Prostate gland (tissue), 2 donors: ENCODE data around the gene ZNF764. TPM values are rescaled to one million over a fixed set of nuclear protein-coding genes. Genes with fewer than 3 reads are reported as not detected.

Experiments used
- DNase-seq: peaks from one replicate; pipeline ENCODE4 v3.0.0-alpha.2; 2019; ENCODE audit warnings: low spot score
- H3K27ac ChIP-seq, 2 donors: fragments of 200-600 bp; sonication (generic); 2 replicates each; pipeline ENCODE4 v1.5.1; 2017 to 2019
- H3K27me3 ChIP-seq: fragments of 200-600 bp; sonication (generic); replicated peaks from 2 replicates; pipeline ENCODE4 v1.5.1; 2019; ENCODE audit not compliant: insufficient read depth
- H3K36me3 ChIP-seq, 2 donors: fragments of 200-600 bp; sonication (generic); 1 replicate in 1 of 2; 2 replicates in 1 of 2; pipeline versions ENCODE4 v1.5.1 to v1.8.1; 2017 to 2019
- H3K4me1 ChIP-seq: fragments of 200-600 bp; sonication (generic); replicated peaks from 2 replicates; pipeline ENCODE4 v1.5.1; 2019
- H3K4me3 ChIP-seq, 2 donors: fragments of 200-600 bp; sonication (generic); 2 replicates each; pipeline ENCODE4 v1.5.1; 2017 to 2019
- H3K9me3 ChIP-seq: fragments of 200-600 bp; sonication (generic); 2 replicates; pipeline ENCODE4 v1.5.1; 2017
- CTCF ChIP-seq, 4 experiments: fragments of 200-600 bp in 2 of 4; fragments of 450-650 bp in 2 of 4; sonication (generic) in 2 of 4; IDR thresholded peaks; 1 replicate in 3 of 4; 2 replicates in 1 of 4; pipeline ENCODE4 v1.5.1; 2016 to 2019; ENCODE audit warnings: antibody characterized with exemption in 4 of 4, mild to moderate bottlenecking in 2 of 4, moderate library complexity in 2 of 4
- POLR2A ChIP-seq: fragments of 450-650 bp; IDR thresholded peaks from one replicate; pipeline ENCODE4 v1.6.1; 2016; ENCODE audit warnings: antibody characterized with exemption, mild to moderate bottlenecking
- POLR2AphosphoS5 ChIP-seq: sonication (generic); formaldehyde crosslinking; IDR thresholded peaks from one replicate; pipeline ENCODE4 v1.6.1; 2017; ENCODE audit warnings: antibody characterized with exemption
- WGBS: methylation state at CpG from one replicate; pipeline ENCODE4 v1.1.5; 2018; 5-methylcytosine and 5-hydroxymethylcytosine counted together
- intact Hi-C: fragments of 100-400 bp; cut with DNase I; formaldehyde crosslinking; loops from one replicate; pipeline ENCODE4 v1.14.2; 2022
- total RNA-seq, 2 donors: library from RNA; depleted of rRNA; stranded (reverse); fragments of >200 nt; gene quantifications; one replicate each; pipeline ENCODE4 v1.1.0, GENCODE V29; 2016

ZNF764 gene
- total RNA-seq, 2 donors from 2014 or later, result 15.7 to 22.5 TPM

DNA sequence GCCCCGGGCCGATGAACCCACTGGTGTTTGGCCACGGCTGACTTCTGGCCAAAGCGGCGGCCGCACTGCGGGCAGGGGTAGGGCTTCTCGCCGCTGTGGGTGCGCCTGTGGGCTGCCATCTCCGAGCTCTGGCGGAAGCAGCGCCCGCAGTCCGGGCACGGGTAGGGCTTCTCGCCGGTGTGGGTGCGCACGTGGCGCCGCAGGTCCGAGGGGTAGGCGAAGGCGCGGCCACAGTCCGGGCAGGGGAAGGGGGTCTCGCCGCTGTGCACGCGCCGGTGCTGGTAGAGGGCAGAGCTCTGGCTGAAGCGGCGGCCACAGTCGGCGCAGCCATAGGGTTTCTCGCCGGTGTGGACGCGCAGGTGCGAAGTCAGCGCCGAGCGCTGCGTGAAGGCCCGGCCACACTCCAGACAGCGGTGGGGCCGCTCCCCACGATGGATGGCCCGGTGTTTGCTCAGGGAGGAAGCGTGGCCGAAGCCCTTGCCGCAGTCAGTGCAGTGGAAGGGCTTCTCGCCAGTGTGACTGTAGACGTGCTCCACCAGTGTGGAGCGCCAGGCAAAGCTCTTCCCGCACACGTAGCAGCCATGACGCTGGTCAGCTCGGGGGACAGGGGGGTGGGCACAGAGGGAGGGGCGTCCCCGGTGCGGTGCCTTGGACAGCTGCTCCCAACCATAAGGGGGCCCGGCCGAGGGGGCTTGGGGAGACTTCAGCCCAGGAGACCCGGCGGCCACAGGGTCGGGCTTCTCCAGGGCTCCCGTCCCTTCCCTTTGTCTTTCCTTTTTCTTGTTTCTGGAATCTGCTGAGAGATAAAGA is 2.7 kb downstream of the ZNF764 start:
- intact Hi-C loops, result no loop called here
- no peak for DNase-seq
- no peaks in the 10 kb centered on the region for H3K27me3 ChIP-seq
- no peaks in the 10 kb centered on the region for H3K4me1 ChIP-seq
- WGBS, result 95% methylated on average over 64 of the region's 69 CpGs
- no peak overlapping the region for H3K4me3 ChIP-seq
- TF ChIP-seq POLR2A (no peak), POLR2AphosphoS5 (no peak), CTCF (IDR thresholded peaks at IDR 0.05) (no peak)
- no peak overlapping the region for H3K27ac ChIP-seq
- H3K36me3 ChIP-seq, result peaks cover 0 to 9% of the 10 kb centered on the region in 2 donors
- H3K9me3 ChIP-seq, result no peaks in the 10 kb centered on the region

- 96% methylated on average over 15 of the region's 18 CpGs for WGBS
- no peak for TF ChIP-seq POLR2A
- TF ChIP-seq POLR2AphosphoS5, result no peak
- TF ChIP-seq CTCF (IDR thresholded peaks at IDR 0.05), result no peak
- Histone ChIP-seq H3K27ac (no peak overlapping the region), H3K4me1 (no peaks in the 10 kb centered on the region), H3K27me3 (no peaks in the 10 kb centered on the region), H3K4me3 (no peak overlapping the region), H3K9me3 (no peaks in the 10 kb centered on the region), H3K36me3 (peaks cover 0 to 9% of the 10 kb centered on the region in 2 donors)
- no peak for DNase-seq
- intact Hi-C loops, result no loop called here
Observed at GRCh38 chr16:30554557-30555314, 3.4 kb downstream of the ZNF764 start.

DNA sequence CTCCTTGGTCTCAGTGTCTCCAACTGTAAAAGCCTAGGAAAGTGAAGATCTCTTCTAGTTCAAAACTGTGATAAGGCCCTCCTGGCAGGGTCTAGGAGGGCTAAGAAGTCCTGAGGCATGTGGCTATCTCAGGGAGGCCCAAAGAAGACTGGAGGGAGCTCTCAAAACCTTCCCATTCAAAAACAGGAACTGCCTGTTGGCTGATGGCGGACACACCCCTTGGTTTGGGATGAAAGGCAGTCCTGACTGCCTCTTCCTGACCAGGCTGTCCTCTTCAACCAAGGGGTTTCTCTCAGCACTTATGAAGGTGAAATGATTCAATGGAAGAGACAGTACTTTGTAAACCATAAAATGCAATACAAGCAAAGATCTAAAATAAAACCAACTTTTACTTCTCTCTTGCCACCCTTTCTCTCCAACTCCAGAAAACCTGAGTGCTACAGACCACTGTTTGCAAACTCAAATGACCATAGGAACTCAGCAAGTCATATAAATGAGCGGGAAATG is 4.7 kb downstream of the ZNF764 start:
- TF ChIP-seq POLR2A, result no peak
- no peak for TF ChIP-seq CTCF (IDR thresholded peaks at IDR 0.05)
- no peak for TF ChIP-seq POLR2AphosphoS5
- Histone ChIP-seq H3K27me3 (no peaks in the 10 kb centered on the region), H3K4me3 (no peak overlapping the region), H3K4me1 (no peaks in the 10 kb centered on the region), H3K36me3 (peaks cover 0 to 9% of the 10 kb centered on the region in 2 donors), H3K9me3 (no peaks in the 10 kb centered on the region), H3K27ac (no peak overlapping the region)
- WGBS, result 88% methylated on average over 2 of the region's 2 CpGs
- intact Hi-C loops, result no loop called here
- no peak for DNase-seq

DNA sequence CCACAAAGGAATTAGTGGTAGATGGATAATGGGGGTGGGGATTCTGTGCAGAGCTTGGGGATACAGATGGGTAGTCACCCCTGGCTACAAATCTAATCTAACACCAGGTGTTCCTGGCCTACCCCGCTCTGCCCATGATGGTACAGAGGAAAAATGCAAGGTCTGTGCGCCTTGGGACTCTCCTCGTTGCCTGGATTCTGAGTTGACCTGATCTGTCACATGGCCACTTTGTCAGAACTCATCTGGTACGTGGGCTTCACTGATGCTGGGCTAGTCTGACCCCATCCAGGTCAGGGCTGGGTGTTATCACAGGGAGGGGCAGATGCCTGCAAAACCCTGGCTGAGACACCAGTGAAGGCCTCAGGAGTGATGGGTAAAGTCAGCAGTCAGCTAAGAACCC is 5.2 kb downstream of the ZNF764 start:
- TF ChIP-seq POLR2AphosphoS5 (no peak), POLR2A (no peak), CTCF (IDR thresholded peaks at IDR 0.05) (no peak)
- 87% methylated on average over 4 of the region's 4 CpGs for WGBS
- no peaks in the 10 kb centered on the region for H3K4me1 ChIP-seq

More for the DNA sequence above, 5.2 kb downstream of the ZNF764 start:
- no peak overlapping the region for H3K27ac ChIP-seq
- intact Hi-C loops, result no loop called here
- H3K4me3 ChIP-seq, result no peak overlapping the region
- H3K9me3 ChIP-seq, result no peaks in the 10 kb centered on the region
- no peak for DNase-seq
- no peaks in the 10 kb centered on the region for H3K27me3 ChIP-seq
- H3K36me3 ChIP-seq, result peaks cover 0 to 9% of the 10 kb centered on the region in 2 donors
